HG02798 (cell line): ENCODE measurements around the gene GMFB.
"Not testable (repeated sequence)": the region's sequence is repeated elsewhere in the genome, so short reads cannot be mapped to it uniquely, and the experiment has no call there.

Experiments
- ATAC-seq: cut with Tn5 transposase; IDR thresholded peaks from one replicate; pipeline ENCODE4 v1.9.1; 2021; ENCODE audit warnings: mild to moderate bottlenecking; ENCODE audit not compliant: unreplicated experiment, poor library complexity

Gene GMFB

GRCh38 chr14:54437954-54438353, 50.8 kb downstream of the GMFB start:
- not testable (repeated sequence) for ATAC-seq

- ATAC-seq, result peak; percentile 60
Observed at GRCh38 chr14:54435500-54435981, 53.2 kb downstream of the GMFB start.

- no peak for ATAC-seq
Observed at GRCh38 chr14:54428527-54428926, 60.3 kb downstream of the GMFB start.

GRCh38 chr14:54427871-54428270, 60.9 kb downstream of the GMFB start:
- ATAC-seq, result no peak

- ATAC-seq, result no peak
Observed at GRCh38 chr14:54425537-54426274, 63.1 kb downstream of the GMFB start.

GRCh38 chr14:54425068-54425467, 63.7 kb downstream of the GMFB start:
- ATAC-seq, result no peak
